Neuronal stem cell (in vitro differentiated cells): Measurements from ENCODE around the gene CPVL.

Experiments used
- DNase-seq: peaks from one replicate; pipeline ENCODE4 v3.0.0-alpha.2; 2013; ENCODE audit warnings: low spot score
- H2AFZ ChIP-seq: one replicate; pipeline ENCODE4 v1.6.1; 2013; ENCODE audit warnings: mild to moderate bottlenecking, low read length, inconsistent platforms
- H2AK5ac ChIP-seq: 2 replicates; pipeline ENCODE4 v1.6.1; 2013; ENCODE audit warnings: low read depth, mild to moderate bottlenecking, inconsistent platforms, low read length, moderate library complexity, mixed read lengths
- H2BK120ac ChIP-seq: 2 replicates; pipeline ENCODE4 v1.6.1; 2013; ENCODE audit warnings: low read depth, mild to moderate bottlenecking, inconsistent platforms, low read length, moderate library complexity, mixed read lengths
- H2BK12ac ChIP-seq: one replicate; pipeline ENCODE4 v1.6.1; 2013; ENCODE audit warnings: low read length, inconsistent platforms
- H2BK15ac ChIP-seq: 2 replicates; pipeline ENCODE4 v1.6.1; 2013; ENCODE audit warnings: mild to moderate bottlenecking, low read length, inconsistent platforms, mixed read lengths
- H2BK5ac ChIP-seq: one replicate; pipeline ENCODE4 v1.6.1; 2013; ENCODE audit warnings: inconsistent platforms, mild to moderate bottlenecking, low read length, moderate library complexity
- H3K14ac ChIP-seq: one replicate; pipeline ENCODE4 v1.6.1; 2013; ENCODE audit warnings: low read length, inconsistent platforms
- H3K18ac ChIP-seq: 2 replicates; pipeline ENCODE4 v1.6.1; 2013; ENCODE audit warnings: low read length, inconsistent platforms
- H3K23ac ChIP-seq: 2 replicates; pipeline ENCODE4 v1.6.1; 2013; ENCODE audit warnings: low read depth, mild to moderate bottlenecking, mixed read lengths, low read length, inconsistent platforms; ENCODE audit not compliant: poor library complexity
- H3K27ac ChIP-seq: replicated peaks from 3 replicates; pipeline ENCODE4 v1.5.1; 2013; ENCODE audit warnings: low read length, inconsistent platforms
- H3K27me3 ChIP-seq, 3 experiments: 2 replicates each; pipeline ENCODE4 v1.6.1; 2013; ENCODE audit warnings: low read length in 3 of 3, mild to moderate bottlenecking in 2 of 3, inconsistent platforms in 1 of 3, low read depth in 1 of 3, mixed read lengths in 1 of 3, moderate library complexity in 1 of 3; ENCODE audit not compliant: control insufficient read depth in 3 of 3, insufficient read depth in 3 of 3
- H3K36me3 ChIP-seq, 2 donors: replicated peaks in 1 of 2; 2 replicates each; pipeline ENCODE4 v1.6.1; 2013; ENCODE audit warnings: low read length in 2 of 2; ENCODE audit not compliant: control insufficient read depth in 2 of 2, insufficient read depth in 2 of 2
- H3K4ac ChIP-seq: 2 replicates; pipeline ENCODE4 v1.6.1; 2013; ENCODE audit warnings: inconsistent platforms, mild to moderate bottlenecking, low read length, moderate library complexity
- H3K4me1 ChIP-seq, 2 donors: 1 replicate in 1 of 2; 2 replicates in 1 of 2; pipeline ENCODE4 v1.6.1; 2013; ENCODE audit warnings: low read length in 2 of 2, low read depth in 1 of 2; ENCODE audit not compliant: control insufficient read depth in 2 of 2, insufficient read depth in 1 of 2
- H3K4me2 ChIP-seq: one replicate; pipeline ENCODE4 v1.6.1; 2013; ENCODE audit warnings: mild to moderate bottlenecking, low read length, inconsistent platforms; ENCODE audit not compliant: insufficient read depth, poor library complexity, severe bottlenecking
- H3K4me3 ChIP-seq, 2 donors: 2 replicates each; pipeline ENCODE4 v1.5.1; 2013; ENCODE audit warnings: low read length in 2 of 2, mild to moderate bottlenecking in 2 of 2, inconsistent platforms in 1 of 2, moderate library complexity in 1 of 2
- H3K79me1 ChIP-seq: one replicate; pipeline ENCODE4 v1.6.1; 2013; ENCODE audit warnings: low read depth, mild to moderate bottlenecking, inconsistent platforms, low read length, moderate library complexity
- H3K9ac ChIP-seq: one replicate; pipeline ENCODE4 v1.6.1; 2013; ENCODE audit warnings: mild to moderate bottlenecking, low read depth, low read length, inconsistent platforms; ENCODE audit not compliant: poor library complexity
- H3K9me3 ChIP-seq, 2 donors: replicated peaks in 1 of 2; 2 replicates each; pipeline versions ENCODE3 to v1.6.1; 2013; ENCODE audit warnings: low read length in 2 of 2, mild to moderate bottlenecking in 2 of 2, inconsistent platforms in 1 of 2, low read depth in 1 of 2, mixed read lengths in 1 of 2, moderate library complexity in 1 of 2; ENCODE audit not compliant: control insufficient read depth in 2 of 2, insufficient read depth in 1 of 2
- H4K8ac ChIP-seq: one replicate; pipeline ENCODE4 v1.6.1; 2013; ENCODE audit warnings: low read depth, mild to moderate bottlenecking, inconsistent platforms, low read length, moderate library complexity
- H4K91ac ChIP-seq: one replicate; pipeline ENCODE4 v1.6.1; 2013; ENCODE audit warnings: low read length, low read depth, mild to moderate bottlenecking, inconsistent platforms; ENCODE audit not compliant: poor library complexity
- WGBS, 2 donors: extraction: QIAGEN DNeasy Blood & Tissue Kit; methylation state at CpG; one replicate each; pipeline ENCODE4 v1.1.7; 2013; ENCODE audit warnings: missing lambda C conversion rate in 2 of 2, mixed read lengths in 1 of 2; ENCODE audit not compliant: insufficient read length in 2 of 2, insufficient replicate concordance in 1 of 2; ENCODE audit errors: extremely low coverage in 2 of 2; 5-methylcytosine and 5-hydroxymethylcytosine counted together

Gene CPVL

GRCh38 chr7:29105191-29105590, 41.1 kb downstream of the CPVL start:
- no peak for DNase-seq
- no peak overlapping the region for H3K4ac ChIP-seq
- H2BK5ac ChIP-seq = no peak overlapping the region
- H2AK5ac ChIP-seq = no peak overlapping the region
- no peak overlapping the region for H2BK120ac ChIP-seq
- H3K4me1 ChIP-seq = peaks cover 0 to 8% of the 10 kb centered on the region in 2 donors
- H4K8ac ChIP-seq = no peak overlapping the region
- no peak overlapping the region for H3K18ac ChIP-seq
- H3K36me3 ChIP-seq = peaks cover 0 to 2% of the 10 kb centered on the region in 2 donors
- no peak overlapping the region for H3K9ac ChIP-seq
- H3K4me2 ChIP-seq = no peak overlapping the region
- no CpG with 5 or more reads among the region's 4 CpGs for WGBS, 2 donors
- H2AFZ ChIP-seq = no peak overlapping the region
- H2BK12ac ChIP-seq = no peak overlapping the region
- no peak overlapping the region for H3K4me3 ChIP-seq
- no peak overlapping the region for H3K14ac ChIP-seq
- no peak overlapping the region for H2BK15ac ChIP-seq
- H3K9me3 ChIP-seq = no peaks in the 10 kb centered on the region
- H3K27me3 ChIP-seq = no peaks in the 10 kb centered on the region
- H3K23ac ChIP-seq = no peak overlapping the region
- H4K91ac ChIP-seq = no peak overlapping the region
- peaks cover 2% of the 10 kb centered on the region for H3K79me1 ChIP-seq
- H3K27ac ChIP-seq = no peak overlapping the region

- Histone ChIP-seq H2AFZ (peak overlapping the region; percentile 25), H3K14ac (no peak overlapping the region), H3K79me1 (peaks cover 2% of the 10 kb centered on the region), H2BK120ac (no peak overlapping the region), H3K36me3 (peaks cover 0 to 2% of the 10 kb centered on the region in 2 donors), H2BK15ac (no peak overlapping the region), H3K18ac (no peak overlapping the region), H3K4me1 (peaks cover 3 to 8% of the 10 kb centered on the region in 2 donors), H3K27me3 (no peaks in the 10 kb centered on the region), H3K9ac (no peak overlapping the region), H2AK5ac (no peak overlapping the region), H3K4ac (no peak overlapping the region), H3K23ac (no peak overlapping the region), H2BK5ac (no peak overlapping the region), H2BK12ac (no peak overlapping the region), H4K8ac (no peak overlapping the region), H3K4me3 (no peak overlapping the region), H3K27ac (no peak overlapping the region), H4K91ac (no peak overlapping the region), H3K9me3 (no peaks in the 10 kb centered on the region), H3K4me2 (no peak overlapping the region)
- DNase-seq = no peak
- no CpG with 5 or more reads among the region's 7 CpGs for WGBS, 2 donors
Measured at GRCh38 chr7:29102558-29103151, 43.7 kb downstream of the CPVL start.

GRCh38 chr7:29100924-29101323, 45.4 kb downstream of the CPVL start:
- Histone ChIP-seq H4K8ac (no peak overlapping the region), H3K4me3 (no peak overlapping the region), H2BK12ac (no peak overlapping the region), H3K9ac (no peak overlapping the region), H3K18ac (no peak overlapping the region), H3K9me3 (no peaks in the 10 kb centered on the region), H2BK5ac (no peak overlapping the region), H3K79me1 (peaks cover under 1% of the 10 kb centered on the region), H3K23ac (no peak overlapping the region), H2AFZ (no peak overlapping the region), H3K27me3 (no peaks in the 10 kb centered on the region), H4K91ac (no peak overlapping the region), H2BK120ac (no peak overlapping the region), H3K27ac (no peak overlapping the region), H2BK15ac (no peak overlapping the region), H3K4ac (no peak overlapping the region), H3K14ac (no peak overlapping the region), H2AK5ac (no peak overlapping the region), H3K36me3 (peaks cover 0 to 2% of the 10 kb centered on the region in 2 donors), H3K4me2 (no peak overlapping the region), H3K4me1 (peaks cover 3 to 8% of the 10 kb centered on the region in 2 donors)
- DNase-seq = no peak
- no CpG with 5 or more reads among the region's 1 CpG for WGBS, 2 donors

- Histone ChIP-seq H3K9ac (no peak overlapping the region), H2BK12ac (no peak overlapping the region)
Measured at GRCh38 chr7:29099896-29100847, 46.2 kb downstream of the CPVL start.

More at GRCh38 chr7:29099896-29100847, 46.2 kb downstream of the CPVL start:
- Histone ChIP-seq H3K4me1 (peaks cover 3 to 8% of the 10 kb centered on the region in 2 donors), H3K18ac (no peak overlapping the region), H3K79me1 (no peaks in the 10 kb centered on the region), H3K4me3 (no peak overlapping the region), H4K8ac (no peak overlapping the region), H3K4ac (no peak overlapping the region), H2AFZ (no peak overlapping the region), H3K4me2 (no peak overlapping the region), H3K14ac (no peak overlapping the region), H3K36me3 (peaks cover 0 to under 1% of the 10 kb centered on the region in 2 donors), H3K27ac (no peak overlapping the region), H3K27me3 (no peaks in the 10 kb centered on the region), H3K9me3 (no peaks in the 10 kb centered on the region), H3K23ac (no peak overlapping the region), H2BK120ac (no peak overlapping the region), H4K91ac (no peak overlapping the region), H2BK5ac (no peak overlapping the region), H2AK5ac (no peak overlapping the region), H2BK15ac (no peak overlapping the region)
- WGBS, 2 donors = no CpG with 5 or more reads among the region's 5 CpGs
- no peak for DNase-seq
